OCI-LY7 (cell line): ENCODE data around the gene TMEM63A. TPM values are rescaled to one million over a fixed set of nuclear protein-coding genes. Genes with fewer than 3 reads are reported as not detected.

Source experiments
- BruUV-seq: library from RNA; stranded (reverse); fragments of 400-500 nt; replicated peaks from 2 replicates; lab custom pipeline; 2021; lab: Mats Ljungman, UMichigan
- CTCF ChIA-PET: fragments of 300-600 bp; sonication (Branson Sonifier 250); formaldehyde crosslinking; loops from one replicate; lab custom pipeline; 2022; ENCODE audit warnings: antibody characterized with exemption; ENCODE audit not compliant: unreplicated experiment; lab: Charles Lee
- POLR2A ChIA-PET: fragments of 300-600 bp; sonication (Branson Sonifier 250); formaldehyde crosslinking; loops from one replicate; lab custom pipeline; 2022; ENCODE audit warnings: antibody characterized with exemption; lab: Charles Lee
- DNase-seq: peaks from one replicate; pipeline ENCODE4 v3.0.0-alpha.2; 2015; ENCODE audit warnings: low spot score
- H2AFZ ChIP-seq: fragments of 200-600 bp; sonication (generic), shearing (Covaris generic); 2 replicates; pipeline ENCODE4 v1.6.1; 2014; ENCODE audit warnings: mild to moderate bottlenecking, antibody characterized with exemption, low read length, moderate library complexity
- H3K27ac ChIP-seq: fragments of 200-600 bp; sonication (generic); 2 replicates; pipeline ENCODE4 v1.5.1; 2014; ENCODE audit warnings: mixed run types, low read depth, mild to moderate bottlenecking, moderate library complexity, low read length, inconsistent platforms; ENCODE audit not compliant: poor library complexity, severe bottlenecking
- H3K36me3 ChIP-seq: fragments of 200-600 bp; sonication (generic); 2 replicates; pipeline ENCODE4 v1.6.1; 2014; ENCODE audit warnings: mild to moderate bottlenecking, antibody characterized with exemption, low read length, moderate library complexity, mixed read lengths; ENCODE audit not compliant: insufficient read depth
- H3K4me1 ChIP-seq: fragments of 200-600 bp; sonication (generic); 2 replicates; pipeline ENCODE4 v1.5.1; 2014; ENCODE audit warnings: mild to moderate bottlenecking, low read length; ENCODE audit not compliant: insufficient read depth, poor library complexity, severe bottlenecking
- H3K4me2 ChIP-seq: fragments of 200-600 bp; sonication (generic); 2 replicates; pipeline ENCODE4 v1.6.1; 2014; ENCODE audit warnings: mild to moderate bottlenecking, low read length
- H3K4me3 ChIP-seq: fragments of 200-600 bp; sonication (generic); 2 replicates; pipeline ENCODE4 v1.5.1; 2014; ENCODE audit warnings: mild to moderate bottlenecking, low read depth, low read length; ENCODE audit not compliant: poor library complexity, severe bottlenecking
- H3K79me2 ChIP-seq: fragments of 200-600 bp; sonication (generic); 2 replicates; pipeline ENCODE4 v1.6.1; 2016; ENCODE audit warnings: low read depth, mild to moderate bottlenecking, low read length, moderate library complexity, mixed read lengths; ENCODE audit not compliant: insufficient read depth
- H3K9me2 ChIP-seq: fragments of 200-600 bp; sonication (generic); 2 replicates; pipeline ENCODE4 v1.6.1; 2016; ENCODE audit warnings: mild to moderate bottlenecking, low read length, mixed read lengths; ENCODE audit not compliant: insufficient read depth
- H3K9me3 ChIP-seq: fragments of 200-600 bp; sonication (generic); 2 replicates; pipeline ENCODE4 v1.6.1; 2014; ENCODE audit warnings: mild to moderate bottlenecking, mixed run types, low read length, mixed read lengths
- H4K20me1 ChIP-seq: fragments of 200-600 bp; sonication (generic); 2 replicates; pipeline ENCODE4 v1.6.1; 2014; ENCODE audit warnings: mild to moderate bottlenecking, antibody characterized with exemption, low read length, moderate library complexity, mixed read lengths; ENCODE audit not compliant: insufficient read depth
- CTCF ChIP-seq: fragments of 200-600 bp; sonication (generic); conservative IDR thresholded peaks from 2 replicates; pipeline ENCODE4 v1.5.1; 2014; ENCODE audit warnings: mild to moderate bottlenecking, antibody characterized with exemption, low read length, moderate library complexity, mixed read lengths
- EZH2phosphoT487 ChIP-seq: fragments of 200-600 bp; sonication (generic); IDR thresholded peaks from 2 replicates; pipeline ENCODE4 v1.6.1; 2018; ENCODE audit warnings: low read depth, borderline replicate concordance, mild to moderate bottlenecking, mixed run types, antibody characterized with exemption, low read length, moderate library complexity, mixed read lengths
- intact Hi-C: fragments of 100-400 bp; cut with micrococcal nuclease; formaldehyde crosslinking; loops from one replicate; pipeline ENCODE4 v1.10.0; 2022; ENCODE audit not compliant: unreplicated experiment
- total RNA-seq, 2 experiments: library from RNA; depleted of rRNA in 1 of 2; stranded (reverse); fragments of >200 nt in 1 of 2; shearing (Covaris generic) in 1 of 2; gene quantifications; 2 replicates each; pipeline ENCODE4 v1.2.3, GENCODE V29; 2014 to 2022

Gene TMEM63A
- total RNA-seq, 2 experiments from 2014 or later = 21.0 to 46.5 TPM

- ChIA-PET POLR2A (interaction anchor here (0.7 kb wide), 1 partner anchor 16 kb away, joined by 3 read pairs; no protein-coding TSS in a partner anchor), CTCF (no interaction called here)
- H4K20me1 ChIP-seq = no peaks in the 10 kb centered on the region
- H3K9me3 ChIP-seq = no peaks in the 10 kb centered on the region
- H3K79me2 ChIP-seq = no peaks in the 10 kb centered on the region
- BruUV-seq = no TSS peak
- no peak overlapping the region for H3K4me2 ChIP-seq
- no peak overlapping the region for H3K27ac ChIP-seq
- H3K36me3 ChIP-seq = peaks cover 40% of the 10 kb centered on the region
- intact Hi-C loops = no loop called here
- no peak for DNase-seq
- H2AFZ ChIP-seq = no peak overlapping the region
- H3K4me1 ChIP-seq = peaks cover 21% of the 10 kb centered on the region
- TF ChIP-seq CTCF (no peak), EZH2phosphoT487 (no peak)
- no peak overlapping the region for H3K4me3 ChIP-seq
- no peaks in the 10 kb centered on the region for H3K9me2 ChIP-seq
Observed at GRCh38 chr1:225875044-225875815, 7.0 kb downstream of the TMEM63A start.

GRCh38 chr1:225874431-225874830 lies 7.7 kb downstream of the TMEM63A start:
- no peaks in the 10 kb centered on the region for H4K20me1 ChIP-seq
- no peaks in the 10 kb centered on the region for H3K9me2 ChIP-seq
- H2AFZ ChIP-seq = no peak overlapping the region
- H3K79me2 ChIP-seq = no peaks in the 10 kb centered on the region
- no peak for DNase-seq
- no peak overlapping the region for H3K4me3 ChIP-seq
- no peak overlapping the region for H3K27ac ChIP-seq
- ChIA-PET CTCF (no interaction called here), POLR2A (no interaction called here)
- no peak overlapping the region for H3K4me2 ChIP-seq
- BruUV-seq = no TSS peak
- H3K9me3 ChIP-seq = no peaks in the 10 kb centered on the region
- intact Hi-C loops = no loop called here
- no peak for TF ChIP-seq CTCF
- no peak for TF ChIP-seq EZH2phosphoT487
- peaks cover 13% of the 10 kb centered on the region for H3K4me1 ChIP-seq
- peaks cover 40% of the 10 kb centered on the region for H3K36me3 ChIP-seq

GRCh38 chr1:225873281-225873850 lies 8.8 kb downstream of the TMEM63A start:
- peaks cover 2% of the 10 kb centered on the region for H3K4me1 ChIP-seq
- no peaks in the 10 kb centered on the region for H4K20me1 ChIP-seq

More at GRCh38 chr1:225873281-225873850, 8.8 kb downstream of the TMEM63A start:
- H3K36me3 ChIP-seq = peaks cover 49% of the 10 kb centered on the region
- H3K9me2 ChIP-seq = no peaks in the 10 kb centered on the region
- POLR2A ChIA-PET = no interaction called here
- no peaks in the 10 kb centered on the region for H3K9me3 ChIP-seq
- H3K4me2 ChIP-seq = no peak overlapping the region
- H3K27ac ChIP-seq = no peak overlapping the region
- intact Hi-C loops = no loop called here
- no peak for DNase-seq
- no peak overlapping the region for H2AFZ ChIP-seq
- H3K79me2 ChIP-seq = no peaks in the 10 kb centered on the region
- H3K4me3 ChIP-seq = no peak overlapping the region
- no peak for TF ChIP-seq CTCF
- no peak for TF ChIP-seq EZH2phosphoT487
- CTCF ChIA-PET = no interaction called here
- no TSS peak for BruUV-seq
